NT2/D1 (cell line): ENCODE data around the gene EREG.

Experiments
- SUZ12 ChIP-seq: IDR thresholded peaks from 2 replicates; pipeline ENCODE4 v1.6.1; 2011; ENCODE audit not compliant: insufficient read length, insufficient read depth; ENCODE audit errors: extremely low read depth
- ZNF274 ChIP-seq: IDR thresholded peaks from 2 replicates; pipeline ENCODE4 v1.6.1; 2011; ENCODE audit warnings: mild to moderate bottlenecking, low read depth, low read length

DNA sequence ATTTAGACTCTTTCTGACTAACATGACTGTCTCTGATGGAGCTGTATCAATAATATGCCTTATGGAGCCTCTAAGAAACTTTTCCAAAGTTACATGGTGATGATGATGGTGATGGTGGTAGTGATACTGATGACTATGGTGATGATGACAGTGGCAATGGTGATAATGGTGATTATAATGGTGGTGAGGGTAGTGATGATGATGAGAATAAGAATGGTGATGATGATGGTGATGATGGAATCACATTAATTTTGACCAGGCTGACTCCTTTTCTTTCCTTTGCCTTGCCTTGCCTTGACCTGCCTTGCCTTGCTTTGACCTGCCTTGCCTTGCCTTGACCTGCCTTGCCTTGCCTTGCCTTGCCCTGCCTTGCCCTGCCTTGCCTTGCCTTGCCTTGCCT lies 48.3 kb downstream of the EREG start:
- TF ChIP-seq SUZ12: no peak
- no peak for TF ChIP-seq ZNF274
